GM12891 (cell line): ENCODE data around the gene DOCK10.

ENCODE experiments used
- POLR2A ChIP-seq: IDR thresholded peaks from 2 replicates; pipeline ENCODE4 v1.6.1; 2011; ENCODE audit warnings: low read depth, low read length, control low read depth
- POLR2AphosphoS5 ChIP-seq: IDR thresholded peaks from 2 replicates; pipeline ENCODE4 v1.6.1; 2011; ENCODE audit warnings: low read depth, low read length, control low read depth
- SPI1 ChIP-seq: IDR thresholded peaks from 2 replicates; pipeline ENCODE4 v1.6.1; 2011; ENCODE audit warnings: low read depth, low read length, control low read depth
- TAF1 ChIP-seq: IDR thresholded peaks from 2 replicates; pipeline ENCODE4 v1.6.1; 2011; ENCODE audit warnings: low read depth, low read length, control low read depth

GRCh38 chr2:224869601-224870233, 172.6 kb downstream of the DOCK10 start:
- TF ChIP-seq TAF1 = no peak
- no peak for TF ChIP-seq POLR2A
- no peak for TF ChIP-seq POLR2AphosphoS5
- no peak for TF ChIP-seq SPI1
